A673 (cell line): ENCODE data around the gene THBS2. TPM values are rescaled to one million over a fixed set of nuclear protein-coding genes. Genes with fewer than 3 reads are reported as not detected.

Experiments used
- BruUV-seq: library from RNA; stranded (reverse); fragments of 400-500 nt; replicated peaks from 2 replicates; lab custom pipeline; 2021; lab: Mats Ljungman, UMichigan
- CTCF ChIA-PET: fragments of 300-600 bp; sonication (Branson Sonifier 250); formaldehyde crosslinking; loops from one replicate; lab custom pipeline; 2022; ENCODE audit warnings: antibody characterized with exemption; lab: Charles Lee
- POLR2A ChIA-PET: fragments of 300-600 bp; sonication (Branson Sonifier 250); formaldehyde crosslinking; loops from one replicate; lab custom pipeline; 2022; ENCODE audit warnings: antibody characterized with exemption; ENCODE audit not compliant: low non-redundant PET; lab: Charles Lee
- DNase-seq: peaks from one replicate; pipeline ENCODE4 v3.0.0-alpha.2; 2015; ENCODE audit warnings: low spot score
- H3K27ac ChIP-seq: fragments of 200-600 bp; sonication (generic); 2 replicates; pipeline ENCODE4 v1.5.1; 2016; ENCODE audit warnings: mixed run types, low read depth, mild to moderate bottlenecking, mixed read lengths, antibody characterized with exemption, low read length; ENCODE audit not compliant: poor library complexity, severe bottlenecking
- H3K27me3 ChIP-seq: fragments of 200-600 bp; sonication (generic); replicated peaks from 2 replicates; pipeline ENCODE4 v1.6.1; 2017; ENCODE audit warnings: mixed run types, low read depth, mild to moderate bottlenecking, mixed read lengths, antibody characterized with exemption, low read length; ENCODE audit not compliant: insufficient read depth, poor library complexity
- H3K36me3 ChIP-seq: fragments of 200-600 bp; sonication (generic); 2 replicates; pipeline ENCODE4 v1.6.1; 2016; ENCODE audit warnings: mixed run types, mild to moderate bottlenecking, mixed read lengths, antibody characterized with exemption, low read length; ENCODE audit not compliant: insufficient read depth, poor library complexity, severe bottlenecking
- H3K4me1 ChIP-seq: fragments of 200-600 bp; sonication (generic); 2 replicates; pipeline ENCODE4 v1.6.1; 2017; ENCODE audit warnings: mixed run types, mild to moderate bottlenecking, mixed read lengths, antibody characterized with exemption, low read length; ENCODE audit not compliant: insufficient read depth, poor library complexity, severe bottlenecking
- H3K4me3 ChIP-seq: fragments of 200-600 bp; sonication (generic); 2 replicates; pipeline ENCODE4 v1.5.1; 2016; ENCODE audit warnings: low read depth, mixed run types, mild to moderate bottlenecking, mixed read lengths, low read length; ENCODE audit not compliant: poor library complexity, severe bottlenecking
- H3K9me3 ChIP-seq: fragments of 200-600 bp; sonication (generic); 2 replicates; pipeline ENCODE4 v1.6.1; 2016; ENCODE audit warnings: mixed run types, low read depth, mild to moderate bottlenecking, mixed read lengths, antibody characterized with exemption, low read length; ENCODE audit not compliant: poor library complexity, severe bottlenecking
- EZH2 ChIP-seq: fragments of 200-600 bp; sonication (generic); IDR thresholded peaks from 2 replicates; pipeline ENCODE4 v1.6.1; 2017; ENCODE audit warnings: borderline replicate concordance, low read depth, mild to moderate bottlenecking, mixed read lengths, antibody characterized with exemption, low read length; ENCODE audit not compliant: poor library complexity, severe bottlenecking
- intact Hi-C: fragments of 100-400 bp; cut with micrococcal nuclease; formaldehyde crosslinking; loops from one replicate; pipeline ENCODE4 v1.10.0; 2022; ENCODE audit not compliant: unreplicated experiment
- total RNA-seq: library from RNA; stranded (reverse); gene quantifications from 2 replicates; pipeline ENCODE4 v1.2.3, GENCODE V29; 2021
- TF ChIP-seq, protein P1 (sequence below): fragments of 300-800, 200-600 bp; sonication (generic); conservative IDR thresholded peaks from 2 replicates; pipeline ENCODE4 v1.5.1; 2017; ENCODE audit warnings: low read depth, mild to moderate bottlenecking, antibody characterized with exemption, low read length, moderate library complexity, mixed read lengths

Gene THBS2
- total RNA-seq, 1 experiment from 2014 or later, result 0.13 TPM

DNA sequence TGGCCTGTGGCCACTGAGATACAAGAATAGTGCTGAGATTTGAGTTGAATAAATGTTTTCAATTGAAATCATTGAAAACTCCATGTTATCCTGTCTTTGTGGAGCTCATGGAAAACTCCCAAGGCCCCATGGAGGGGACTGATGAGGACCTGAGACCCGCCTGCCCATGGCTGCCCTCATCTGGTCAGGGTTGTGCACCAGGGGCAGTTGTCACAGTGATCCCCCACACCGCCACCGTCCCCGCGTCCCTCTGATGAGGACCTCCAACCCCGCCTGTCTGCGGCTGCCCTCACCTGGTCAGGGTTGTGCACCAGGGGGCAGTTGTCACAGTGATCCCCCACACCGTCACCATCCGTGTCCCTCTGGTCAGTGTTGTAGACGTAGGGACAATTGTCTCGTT lies 27.8 kb downstream of the THBS2 start:
- no peaks in the 10 kb centered on the region for H3K4me1 ChIP-seq
- no peak overlapping the region for H3K4me3 ChIP-seq
- H3K27ac ChIP-seq, result no peak overlapping the region
- no peaks in the 10 kb centered on the region for H3K36me3 ChIP-seq
- no TSS peak for BruUV-seq
- TF ChIP-seq, protein P1, sequence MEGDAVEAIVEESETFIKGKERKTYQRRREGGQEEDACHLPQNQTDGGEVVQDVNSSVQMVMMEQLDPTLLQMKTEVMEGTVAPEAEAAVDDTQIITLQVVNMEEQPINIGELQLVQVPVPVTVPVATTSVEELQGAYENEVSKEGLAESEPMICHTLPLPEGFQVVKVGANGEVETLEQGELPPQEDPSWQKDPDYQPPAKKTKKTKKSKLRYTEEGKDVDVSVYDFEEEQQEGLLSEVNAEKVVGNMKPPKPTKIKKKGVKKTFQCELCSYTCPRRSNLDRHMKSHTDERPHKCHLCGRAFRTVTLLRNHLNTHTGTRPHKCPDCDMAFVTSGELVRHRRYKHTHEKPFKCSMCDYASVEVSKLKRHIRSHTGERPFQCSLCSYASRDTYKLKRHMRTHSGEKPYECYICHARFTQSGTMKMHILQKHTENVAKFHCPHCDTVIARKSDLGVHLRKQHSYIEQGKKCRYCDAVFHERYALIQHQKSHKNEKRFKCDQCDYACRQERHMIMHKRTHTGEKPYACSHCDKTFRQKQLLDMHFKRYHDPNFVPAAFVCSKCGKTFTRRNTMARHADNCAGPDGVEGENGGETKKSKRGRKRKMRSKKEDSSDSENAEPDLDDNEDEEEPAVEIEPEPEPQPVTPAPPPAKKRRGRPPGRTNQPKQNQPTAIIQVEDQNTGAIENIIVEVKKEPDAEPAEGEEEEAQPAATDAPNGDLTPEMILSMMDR, result no peak
- no peak for TF ChIP-seq EZH2
- CTCF ChIA-PET, result no interaction called here
- POLR2A ChIA-PET, result no interaction called here
- intact Hi-C loops, result no loop called here
- H3K27me3 ChIP-seq, result no peaks in the 10 kb centered on the region
- no peaks in the 10 kb centered on the region for H3K9me3 ChIP-seq
- no peak for DNase-seq

DNA sequence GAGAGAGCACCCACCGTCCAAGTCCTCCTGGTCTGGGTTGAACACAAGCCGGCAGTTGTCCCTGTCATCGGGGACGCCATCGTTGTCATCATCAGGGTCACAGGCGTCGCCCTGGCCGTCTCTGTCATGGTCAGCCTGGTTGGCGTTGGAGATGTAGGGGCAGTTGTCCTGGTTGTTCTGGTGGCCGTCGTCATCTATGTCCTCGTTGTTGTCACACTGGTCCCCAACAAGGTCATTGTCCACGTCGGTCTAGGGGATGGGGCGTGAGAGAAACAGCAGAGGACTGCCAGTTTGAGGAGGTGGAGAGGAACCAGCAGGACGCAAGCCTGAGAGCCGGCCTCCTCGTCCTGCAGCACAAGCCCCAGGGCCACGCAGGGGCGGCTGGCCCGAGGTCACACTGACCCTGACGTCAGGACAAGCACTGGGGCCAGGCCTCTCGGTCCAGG lies 28.5 kb downstream of the THBS2 start:
- no TSS peak for BruUV-seq
- DNase-seq, result no peak
- no peak for TF ChIP-seq EZH2
- TF ChIP-seq, protein P1, result no peak
- no peaks in the 10 kb centered on the region for H3K4me1 ChIP-seq
- H3K4me3 ChIP-seq, result no peak overlapping the region
- CTCF ChIA-PET, result no interaction called here
- intact Hi-C loops, result no loop called here
- H3K27me3 ChIP-seq, result no peaks in the 10 kb centered on the region
- no peak overlapping the region for H3K27ac ChIP-seq
- POLR2A ChIA-PET, result no interaction called here
- no peaks in the 10 kb centered on the region for H3K36me3 ChIP-seq
- no peaks in the 10 kb centered on the region for H3K9me3 ChIP-seq

- Histone ChIP-seq H3K9me3 (no peaks in the 10 kb centered on the region), H3K27me3 (no peaks in the 10 kb centered on the region), H3K4me3 (no peak overlapping the region), H3K36me3 (no peaks in the 10 kb centered on the region), H3K27ac (no peak overlapping the region), H3K4me1 (no peaks in the 10 kb centered on the region)
- intact Hi-C loops, result no loop called here
- BruUV-seq, result no TSS peak
- ChIA-PET CTCF (no interaction called here), POLR2A (no interaction called here)
- DNase-seq, result no peak
- no peak for TF ChIP-seq EZH2
- TF ChIP-seq, protein P1, result no peak
Measured at GRCh38 chr6:169224716-169225115, 28.9 kb downstream of the THBS2 start.
